Measurements from ENCODE around the gene KCNJ13.

KCNJ13 gene

DNA sequence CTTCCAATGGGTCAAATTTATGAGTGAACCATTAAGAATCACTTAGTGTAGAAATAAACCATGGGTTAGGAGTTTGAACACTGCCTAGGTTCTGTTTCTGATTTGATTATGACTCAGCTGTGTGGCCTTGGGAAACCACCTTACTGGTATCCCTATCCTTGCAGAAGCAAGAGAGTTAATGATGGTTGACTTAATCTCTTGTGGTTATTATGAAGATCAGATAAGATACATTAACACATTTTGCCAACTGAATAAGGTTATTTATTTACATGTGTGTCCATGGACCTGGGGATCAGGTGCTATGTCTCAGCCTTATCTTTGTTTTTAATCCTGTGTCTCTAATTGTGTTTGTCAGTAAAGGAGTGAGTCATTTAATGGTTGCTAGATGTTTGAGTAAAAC lies 5.4 kb upstream of the KCNJ13 start (continued):
- TF ChIP-seq, protein P1, sequence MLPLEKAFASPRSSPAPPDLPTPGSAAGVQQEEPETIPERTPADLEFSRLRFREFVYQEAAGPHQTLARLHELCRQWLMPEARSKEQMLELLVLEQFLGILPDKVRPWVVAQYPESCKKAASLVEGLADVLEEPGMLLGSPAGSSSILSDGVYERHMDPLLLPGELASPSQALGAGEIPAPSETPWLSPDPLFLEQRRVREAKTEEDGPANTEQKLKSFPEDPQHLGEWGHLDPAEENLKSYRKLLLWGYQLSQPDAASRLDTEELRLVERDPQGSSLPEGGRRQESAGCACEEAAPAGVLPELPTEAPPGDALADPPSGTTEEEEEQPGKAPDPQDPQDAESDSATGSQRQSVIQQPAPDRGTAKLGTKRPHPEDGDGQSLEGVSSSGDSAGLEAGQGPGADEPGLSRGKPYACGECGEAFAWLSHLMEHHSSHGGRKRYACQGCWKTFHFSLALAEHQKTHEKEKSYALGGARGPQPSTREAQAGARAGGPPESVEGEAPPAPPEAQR (tag by site-specific recombination; IDR thresholded peaks at IDR 0.05) = no peak
- TF ChIP-seq ZBTB1 (tag by site-specific recombination; IDR thresholded peaks at IDR 0.05) (no peak), BCL11B (tag by site-specific recombination; IDR thresholded peaks at IDR 0.05; ENCODE audit: low read depth) (no peak), ZNF157 (tag by site-specific recombination; IDR thresholded peaks at IDR 0.05) (no peak), GLI2 (tag by site-specific recombination; IDR thresholded peaks at IDR 0.05; ENCODE audit: borderline replicate concordance, low read depth) (no peak), OSR2 (tag by site-specific recombination; IDR thresholded peaks at IDR 0.05) (peak; percentile 82), ZNF555 (tag by site-specific recombination; conservative IDR thresholded peaks at IDR 0.05) (no peak), ZNF416 (tag by site-specific recombination; IDR thresholded peaks at IDR 0.05) (no peak), ZNF791 (tag by site-specific recombination; IDR thresholded peaks at IDR 0.05) (no peak), SALL2 (tag by site-specific recombination; IDR thresholded peaks at IDR 0.05; ENCODE audit: borderline replicate concordance) (0 out of 2 replicates have a peak, but pooled peaks have one; percentile 21), KLF8 (tag by site-specific recombination; IDR thresholded peaks at IDR 0.05) (peak; percentile 57), SP3 (tag by site-specific recombination; IDR thresholded peaks at IDR 0.05) (no peak), ZNF366 (tag by site-specific recombination; conservative IDR thresholded peaks at IDR 0.05) (peak; percentile 78), HOXA7 (CRISPR knock-in tag; IDR thresholded peaks at IDR 0.05; ENCODE audit: borderline replicate concordance) (no peak), ZIC2 (tag by site-specific recombination; IDR thresholded peaks at IDR 0.05) (no peak), ZNF529 (tag by site-specific recombination; IDR thresholded peaks at IDR 0.05; ENCODE audit: insufficient replicate concordance) (no peak), ZNF624 (tag by site-specific recombination; IDR thresholded peaks at IDR 0.05) (no peak), ZNF544 (tag by site-specific recombination; IDR thresholded peaks at IDR 0.05) (no peak), ZNF549 (tag by site-specific recombination; IDR thresholded peaks at IDR 0.05) (no peak)
- TF ChIP-seq, protein P2, sequence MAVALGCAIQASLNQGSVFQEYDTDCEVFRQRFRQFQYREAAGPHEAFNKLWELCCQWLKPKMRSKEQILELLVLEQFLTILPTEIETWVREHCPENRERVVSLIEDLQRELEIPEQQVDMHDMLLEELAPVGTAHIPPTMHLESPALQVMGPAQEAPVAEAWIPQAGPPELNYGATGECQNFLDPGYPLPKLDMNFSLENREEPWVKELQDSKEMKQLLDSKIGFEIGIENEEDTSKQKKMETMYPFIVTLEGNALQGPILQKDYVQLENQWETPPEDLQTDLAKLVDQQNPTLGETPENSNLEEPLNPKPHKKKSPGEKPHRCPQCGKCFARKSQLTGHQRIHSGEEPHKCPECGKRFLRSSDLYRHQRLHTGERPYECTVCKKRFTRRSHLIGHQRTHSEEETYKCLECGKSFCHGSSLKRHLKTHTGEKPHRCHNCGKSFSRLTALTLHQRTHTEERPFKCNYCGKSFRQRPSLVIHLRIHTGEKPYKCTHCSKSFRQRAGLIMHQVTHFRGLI (tag by site-specific recombination; IDR thresholded peaks at IDR 0.05) = no peak
- TF ChIP-seq, protein P3, sequence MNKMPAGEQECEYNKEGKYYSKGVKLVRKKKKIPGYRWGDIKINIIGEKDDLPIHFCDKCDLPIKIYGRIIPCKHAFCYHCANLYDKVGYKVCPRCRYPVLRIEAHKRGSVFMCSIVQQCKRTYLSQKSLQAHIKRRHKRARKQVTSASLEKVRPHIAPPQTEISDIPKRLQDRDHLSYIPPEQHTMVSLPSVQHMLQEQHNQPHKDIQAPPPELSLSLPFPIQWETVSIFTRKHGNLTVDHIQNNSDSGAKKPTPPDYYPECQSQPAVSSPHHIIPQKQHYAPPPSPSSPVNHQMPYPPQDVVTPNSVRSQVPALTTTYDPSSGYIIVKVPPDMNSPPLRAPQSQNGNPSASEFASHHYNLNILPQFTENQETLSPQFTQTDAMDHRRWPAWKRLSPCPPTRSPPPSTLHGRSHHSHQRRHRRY (tag by site-specific recombination; IDR thresholded peaks at IDR 0.05) = no peak
- TF ChIP-seq, protein P4, sequence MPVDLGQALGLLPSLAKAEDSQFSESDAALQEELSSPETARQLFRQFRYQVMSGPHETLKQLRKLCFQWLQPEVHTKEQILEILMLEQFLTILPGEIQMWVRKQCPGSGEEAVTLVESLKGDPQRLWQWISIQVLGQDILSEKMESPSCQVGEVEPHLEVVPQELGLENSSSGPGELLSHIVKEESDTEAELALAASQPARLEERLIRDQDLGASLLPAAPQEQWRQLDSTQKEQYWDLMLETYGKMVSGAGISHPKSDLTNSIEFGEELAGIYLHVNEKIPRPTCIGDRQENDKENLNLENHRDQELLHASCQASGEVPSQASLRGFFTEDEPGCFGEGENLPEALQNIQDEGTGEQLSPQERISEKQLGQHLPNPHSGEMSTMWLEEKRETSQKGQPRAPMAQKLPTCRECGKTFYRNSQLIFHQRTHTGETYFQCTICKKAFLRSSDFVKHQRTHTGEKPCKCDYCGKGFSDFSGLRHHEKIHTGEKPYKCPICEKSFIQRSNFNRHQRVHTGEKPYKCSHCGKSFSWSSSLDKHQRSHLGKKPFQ (tag by site-specific recombination; IDR thresholded peaks at IDR 0.05) = no peak
- TF ChIP-seq, protein P5, sequence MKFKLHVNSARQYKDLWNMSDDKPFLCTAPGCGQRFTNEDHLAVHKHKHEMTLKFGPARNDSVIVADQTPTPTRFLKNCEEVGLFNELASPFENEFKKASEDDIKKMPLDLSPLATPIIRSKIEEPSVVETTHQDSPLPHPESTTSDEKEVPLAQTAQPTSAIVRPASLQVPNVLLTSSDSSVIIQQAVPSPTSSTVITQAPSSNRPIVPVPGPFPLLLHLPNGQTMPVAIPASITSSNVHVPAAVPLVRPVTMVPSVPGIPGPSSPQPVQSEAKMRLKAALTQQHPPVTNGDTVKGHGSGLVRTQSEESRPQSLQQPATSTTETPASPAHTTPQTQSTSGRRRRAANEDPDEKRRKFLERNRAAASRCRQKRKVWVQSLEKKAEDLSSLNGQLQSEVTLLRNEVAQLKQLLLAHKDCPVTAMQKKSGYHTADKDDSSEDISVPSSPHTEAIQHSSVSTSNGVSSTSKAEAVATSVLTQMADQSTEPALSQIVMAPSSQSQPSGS (tag by site-specific recombination; IDR thresholded peaks at IDR 0.05; ENCODE audit: low read depth) = no peak
- TF ChIP-seq, protein P6, sequence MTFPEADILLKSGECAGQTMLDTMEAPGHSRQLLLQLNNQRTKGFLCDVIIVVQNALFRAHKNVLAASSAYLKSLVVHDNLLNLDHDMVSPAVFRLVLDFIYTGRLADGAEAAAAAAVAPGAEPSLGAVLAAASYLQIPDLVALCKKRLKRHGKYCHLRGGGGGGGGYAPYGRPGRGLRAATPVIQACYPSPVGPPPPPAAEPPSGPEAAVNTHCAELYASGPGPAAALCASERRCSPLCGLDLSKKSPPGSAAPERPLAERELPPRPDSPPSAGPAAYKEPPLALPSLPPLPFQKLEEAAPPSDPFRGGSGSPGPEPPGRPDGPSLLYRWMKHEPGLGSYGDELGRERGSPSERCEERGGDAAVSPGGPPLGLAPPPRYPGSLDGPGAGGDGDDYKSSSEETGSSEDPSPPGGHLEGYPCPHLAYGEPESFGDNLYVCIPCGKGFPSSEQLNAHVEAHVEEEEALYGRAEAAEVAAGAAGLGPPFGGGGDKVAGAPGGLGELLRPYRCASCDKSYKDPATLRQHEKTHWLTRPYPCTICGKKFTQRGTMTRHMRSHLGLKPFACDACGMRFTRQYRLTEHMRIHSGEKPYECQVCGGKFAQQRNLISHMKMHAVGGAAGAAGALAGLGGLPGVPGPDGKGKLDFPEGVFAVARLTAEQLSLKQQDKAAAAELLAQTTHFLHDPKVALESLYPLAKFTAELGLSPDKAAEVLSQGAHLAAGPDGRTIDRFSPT (tag by site-specific recombination; IDR thresholded peaks at IDR 0.05) = no peak
- TF ChIP-seq, protein P7, sequence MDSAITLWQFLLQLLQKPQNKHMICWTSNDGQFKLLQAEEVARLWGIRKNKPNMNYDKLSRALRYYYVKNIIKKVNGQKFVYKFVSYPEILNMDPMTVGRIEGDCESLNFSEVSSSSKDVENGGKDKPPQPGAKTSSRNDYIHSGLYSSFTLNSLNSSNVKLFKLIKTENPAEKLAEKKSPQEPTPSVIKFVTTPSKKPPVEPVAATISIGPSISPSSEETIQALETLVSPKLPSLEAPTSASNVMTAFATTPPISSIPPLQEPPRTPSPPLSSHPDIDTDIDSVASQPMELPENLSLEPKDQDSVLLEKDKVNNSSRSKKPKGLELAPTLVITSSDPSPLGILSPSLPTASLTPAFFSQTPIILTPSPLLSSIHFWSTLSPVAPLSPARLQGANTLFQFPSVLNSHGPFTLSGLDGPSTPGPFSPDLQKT (IDR thresholded peaks at IDR 0.05; ENCODE audit: borderline replicate concordance, low read depth, low read length) = no peak
- TF ChIP-seq, protein P8, sequence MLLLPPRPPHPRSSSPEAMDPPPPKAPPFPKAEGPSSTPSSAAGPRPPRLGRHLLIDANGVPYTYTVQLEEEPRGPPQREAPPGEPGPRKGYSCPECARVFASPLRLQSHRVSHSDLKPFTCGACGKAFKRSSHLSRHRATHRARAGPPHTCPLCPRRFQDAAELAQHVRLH (tag by site-specific recombination; IDR thresholded peaks at IDR 0.05) = no peak
- TF ChIP-seq, protein P9, sequence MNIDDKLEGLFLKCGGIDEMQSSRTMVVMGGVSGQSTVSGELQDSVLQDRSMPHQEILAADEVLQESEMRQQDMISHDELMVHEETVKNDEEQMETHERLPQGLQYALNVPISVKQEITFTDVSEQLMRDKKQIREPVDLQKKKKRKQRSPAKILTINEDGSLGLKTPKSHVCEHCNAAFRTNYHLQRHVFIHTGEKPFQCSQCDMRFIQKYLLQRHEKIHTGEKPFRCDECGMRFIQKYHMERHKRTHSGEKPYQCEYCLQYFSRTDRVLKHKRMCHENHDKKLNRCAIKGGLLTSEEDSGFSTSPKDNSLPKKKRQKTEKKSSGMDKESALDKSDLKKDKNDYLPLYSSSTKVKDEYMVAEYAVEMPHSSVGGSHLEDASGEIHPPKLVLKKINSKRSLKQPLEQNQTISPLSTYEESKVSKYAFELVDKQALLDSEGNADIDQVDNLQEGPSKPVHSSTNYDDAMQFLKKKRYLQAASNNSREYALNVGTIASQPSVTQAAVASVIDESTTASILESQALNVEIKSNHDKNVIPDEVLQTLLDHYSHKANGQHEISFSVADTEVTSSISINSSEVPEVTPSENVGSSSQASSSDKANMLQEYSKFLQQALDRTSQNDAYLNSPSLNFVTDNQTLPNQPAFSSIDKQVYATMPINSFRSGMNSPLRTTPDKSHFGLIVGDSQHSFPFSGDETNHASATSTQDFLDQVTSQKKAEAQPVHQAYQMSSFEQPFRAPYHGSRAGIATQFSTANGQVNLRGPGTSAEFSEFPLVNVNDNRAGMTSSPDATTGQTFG (tag by site-specific recombination; IDR thresholded peaks at IDR 0.05; ENCODE audit: borderline replicate concordance) = no peak
